ENCODE data around the gene EYA4.
"Not testable (repeated sequence)": the region's sequence is repeated elsewhere in the genome, so short reads cannot be mapped to it uniquely, and the experiment has no call there.

EYA4 gene

DNA sequence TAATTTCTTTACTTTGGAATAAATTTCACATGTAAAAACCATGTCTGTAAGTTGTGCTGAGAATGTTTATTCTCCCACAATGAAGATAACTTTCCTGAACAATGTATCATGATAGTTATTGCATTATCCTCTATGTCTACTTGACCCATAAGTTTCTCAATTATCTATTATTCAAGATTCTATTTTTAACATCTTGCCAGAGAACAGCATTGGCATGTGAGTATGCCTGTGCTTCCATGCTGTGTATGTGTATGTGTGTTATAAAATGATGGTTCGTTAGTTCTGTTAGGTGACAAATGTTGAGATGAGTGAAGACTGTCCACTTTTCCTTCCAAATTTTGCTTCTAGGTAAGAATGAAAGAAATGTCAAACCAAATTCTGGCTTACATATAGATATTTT, 111.9 kb downstream of the EYA4 start:
- no peak for DNase-seq

DNA sequence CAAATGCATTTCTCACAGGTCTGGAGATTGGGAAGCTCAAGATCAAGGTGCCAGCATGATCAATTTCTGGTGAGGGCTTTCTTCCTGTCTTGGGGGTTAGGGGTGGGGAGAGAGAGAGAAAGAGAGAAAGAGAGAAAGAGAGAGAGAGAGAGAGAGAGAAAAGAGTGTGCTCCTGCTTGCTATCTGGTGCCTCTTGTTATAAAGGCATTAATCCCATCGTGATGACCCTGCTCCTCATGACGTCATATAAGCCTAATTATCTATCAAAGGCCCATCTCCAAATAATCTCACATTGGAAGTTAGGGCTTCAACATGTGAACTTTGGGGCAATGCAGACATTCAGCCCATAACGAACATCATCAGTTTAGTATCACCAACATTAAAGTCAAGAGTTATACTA, 114.8 kb downstream of the EYA4 start:
- DNase-seq: no peak

DNA sequence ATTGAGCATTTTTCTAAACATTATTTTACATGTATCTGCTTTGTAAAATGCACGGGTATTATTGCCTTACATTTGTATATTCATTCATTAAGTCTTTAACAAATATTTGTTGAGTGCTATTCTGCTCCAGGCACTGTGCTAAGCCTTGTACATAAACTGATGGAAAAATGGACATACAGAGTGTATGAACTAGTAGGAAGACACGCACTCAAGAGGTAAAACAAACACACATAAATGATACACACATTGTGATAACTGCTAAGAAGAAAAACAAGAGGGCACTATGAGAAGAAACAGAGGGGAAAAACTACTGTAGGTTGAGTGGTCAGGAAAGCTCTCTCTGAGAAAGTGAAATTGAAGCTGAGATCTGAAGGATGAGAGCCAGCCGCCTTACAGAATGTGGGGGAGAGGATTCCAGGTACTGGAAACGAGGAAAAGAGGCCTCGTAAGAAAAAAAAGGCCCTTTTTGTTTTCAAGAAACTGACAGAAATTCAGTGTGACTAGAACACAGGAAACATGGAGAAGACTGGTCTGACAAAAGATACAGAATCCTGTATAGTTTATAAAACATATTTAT, 117.5 kb downstream of the EYA4 start:
- DNase-seq: no peak

DNA sequence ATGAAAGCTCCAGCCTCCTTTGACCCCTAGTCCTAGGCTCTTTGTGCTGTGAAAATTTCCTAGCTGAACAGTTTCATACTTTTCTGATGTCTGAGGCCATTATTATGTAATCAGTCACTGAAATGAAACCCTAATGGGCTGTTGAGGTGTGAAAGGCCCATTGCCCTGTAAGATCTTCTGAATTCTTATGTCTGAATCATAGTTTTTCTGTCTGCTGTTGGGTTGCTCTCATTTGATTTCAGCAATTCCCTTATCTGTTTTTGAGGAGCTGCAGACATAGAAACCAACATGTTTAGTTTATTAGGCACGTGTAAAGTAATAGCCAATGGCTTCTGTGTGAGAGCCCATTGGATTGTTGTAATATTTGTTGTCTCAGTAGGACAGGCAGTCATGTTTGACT, 118.1 kb downstream of the EYA4 start:
- no peak for DNase-seq

DNA sequence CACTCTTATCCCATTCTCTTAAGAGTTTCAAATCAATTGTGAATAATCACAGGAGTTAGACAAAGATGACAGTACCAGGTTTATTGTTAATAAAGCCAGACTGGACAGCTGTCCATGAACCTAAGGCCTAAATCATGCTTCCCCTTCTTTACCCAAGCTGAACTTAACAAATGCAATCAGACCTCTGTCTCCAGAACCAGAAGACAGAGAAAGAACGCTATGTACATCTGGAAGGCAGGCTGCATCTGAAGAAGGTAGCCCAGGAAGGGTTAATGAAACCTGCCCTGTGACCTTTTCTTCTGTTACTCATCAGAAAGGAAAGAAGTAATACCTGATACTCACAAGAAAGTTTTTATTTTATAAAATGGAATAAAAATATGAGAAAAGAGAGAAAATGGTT, 118.6 kb downstream of the EYA4 start:
- no peak for DNase-seq

DNA sequence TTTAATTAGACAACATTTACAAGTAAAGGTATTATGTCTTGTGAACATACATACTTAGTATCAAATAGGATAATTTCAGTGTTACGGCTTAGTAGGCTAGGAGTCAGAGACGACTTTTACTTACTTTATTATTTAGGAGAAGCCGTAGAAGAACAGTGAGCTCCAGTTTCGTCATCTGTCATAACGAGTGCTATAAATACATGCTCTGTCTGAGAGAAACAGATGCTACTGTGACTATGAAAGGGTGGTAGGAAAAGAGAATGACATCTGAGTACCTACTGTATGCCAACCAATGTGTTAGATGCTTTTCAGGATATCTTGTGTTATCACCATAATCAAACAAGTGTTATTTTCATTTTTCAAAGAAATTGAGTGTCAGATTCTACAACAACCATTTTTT, 119.0 kb downstream of the EYA4 start:
- DNase-seq: no peak

DNA sequence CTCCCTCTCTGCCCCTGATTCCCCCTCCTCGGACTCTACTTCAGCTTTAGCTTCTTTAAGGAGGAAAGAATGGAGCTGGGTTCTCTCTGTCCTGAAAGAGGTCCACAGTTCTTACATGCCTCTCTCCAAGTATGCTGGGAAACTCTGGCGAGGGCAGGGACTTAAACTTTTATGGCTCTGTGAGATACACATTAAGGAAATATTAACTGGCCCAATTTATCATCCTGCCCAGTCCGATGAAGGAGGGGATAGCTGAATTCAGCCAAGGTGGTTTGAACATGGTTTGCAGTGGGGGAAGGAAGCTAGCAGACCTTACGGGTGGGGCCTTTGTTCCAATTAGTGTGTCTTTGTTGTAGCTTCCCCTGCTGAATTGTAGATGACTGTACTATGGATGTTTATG, 121.7 kb downstream of the EYA4 start:
- DNase-seq: no peak

DNA sequence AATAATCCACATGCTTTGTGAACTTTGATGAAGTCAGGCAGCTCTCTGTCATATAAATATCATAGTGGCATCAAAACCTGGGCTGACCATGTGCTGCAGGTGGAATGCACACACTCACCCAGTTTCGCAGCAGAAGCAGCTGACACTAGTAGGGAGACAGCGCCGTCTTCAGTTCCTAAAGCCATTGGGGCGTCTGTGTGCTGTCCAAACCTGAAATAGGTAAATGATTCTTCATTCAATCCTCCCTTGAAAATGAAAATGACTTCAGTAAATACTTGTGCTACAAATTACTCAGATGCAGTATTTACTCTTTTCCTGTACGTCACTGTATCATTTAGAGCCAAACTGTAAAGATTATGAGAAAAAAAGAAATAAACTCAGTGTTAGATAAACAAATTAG, 127.5 kb downstream of the EYA4 start:
- no peak for DNase-seq

DNA sequence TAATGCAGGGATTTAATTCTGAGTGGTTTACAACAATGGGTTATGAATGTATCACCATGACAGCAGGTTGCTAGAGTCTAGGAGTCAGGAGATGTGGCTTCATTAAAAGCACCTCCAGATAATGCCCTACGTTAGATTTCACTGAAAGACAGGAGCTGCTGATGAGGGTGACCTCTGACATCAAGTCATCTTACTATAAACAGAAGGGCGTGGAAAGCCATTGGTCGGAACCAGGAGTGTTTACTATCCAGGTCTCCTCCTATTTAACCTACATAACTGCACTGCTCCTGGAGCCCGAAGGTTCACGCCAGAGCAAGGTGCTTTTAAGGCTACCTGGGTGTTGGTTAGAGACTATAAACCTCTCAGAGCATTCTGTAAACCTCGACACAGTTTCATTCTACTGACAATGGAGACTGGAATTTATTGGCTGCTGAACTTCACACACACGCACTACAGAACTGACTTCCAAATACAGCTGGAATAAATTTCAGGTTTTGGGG, 128.7 kb downstream of the EYA4 start:
- no peak for DNase-seq

DNA sequence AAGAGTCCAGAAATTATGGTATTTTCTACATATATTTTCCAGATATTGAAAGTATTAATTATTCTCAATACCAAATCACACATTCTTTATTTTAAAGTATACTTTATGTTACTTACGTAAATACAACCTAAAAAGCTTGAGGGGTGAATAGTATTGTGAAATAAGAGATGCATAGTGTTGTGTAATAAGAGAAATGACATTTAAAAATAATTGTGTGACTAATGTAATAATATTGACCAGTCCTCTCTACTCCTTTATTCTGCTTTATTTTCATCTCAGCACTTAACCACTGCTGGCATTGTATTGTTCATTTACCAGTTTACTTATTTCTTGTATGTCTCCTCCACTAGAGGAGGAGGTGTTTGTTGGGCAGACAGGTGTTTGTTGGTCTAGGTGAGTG, 135.6 kb downstream of the EYA4 start:
- DNase-seq: no peak

DNA sequence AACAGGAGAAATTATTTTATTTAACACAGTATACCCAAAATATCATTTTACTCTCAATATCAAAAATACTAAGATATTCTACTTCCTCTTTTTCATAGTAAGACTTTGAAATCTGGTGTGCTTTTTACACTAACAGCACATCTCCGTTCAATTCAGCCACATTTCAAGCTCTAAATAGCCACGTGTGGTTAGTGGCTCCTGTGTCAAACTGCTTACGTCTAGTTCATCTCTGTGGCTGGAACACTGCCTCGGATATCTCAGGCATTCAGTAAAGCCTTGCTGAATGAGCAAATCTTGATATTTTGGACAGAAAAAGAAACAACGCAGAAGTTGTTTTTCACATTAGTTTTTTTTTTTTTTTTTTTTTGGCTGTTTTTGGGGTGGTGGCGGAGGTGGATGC, 136.1 kb downstream of the EYA4 start:
- no peak for DNase-seq

DNA sequence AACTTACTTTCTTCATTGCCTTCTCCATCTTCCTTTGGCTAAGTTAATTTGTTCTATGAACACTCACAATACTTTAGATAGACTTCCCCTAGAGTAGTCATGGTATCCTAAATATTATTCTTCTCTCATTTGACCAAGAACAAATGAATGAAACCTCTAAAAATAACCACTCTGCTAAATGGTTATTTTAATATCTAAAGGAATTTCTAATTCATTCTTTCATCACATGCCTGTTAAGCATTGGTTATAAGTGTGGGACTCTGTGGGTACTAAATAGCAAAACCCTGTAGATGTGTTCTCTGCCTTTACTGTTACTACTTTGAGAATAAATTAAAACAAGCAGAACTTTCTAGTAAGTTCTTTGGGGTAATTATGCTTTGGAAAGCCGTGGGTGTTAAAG, 138.9 kb downstream of the EYA4 start:
- DNase-seq: no peak

DNA sequence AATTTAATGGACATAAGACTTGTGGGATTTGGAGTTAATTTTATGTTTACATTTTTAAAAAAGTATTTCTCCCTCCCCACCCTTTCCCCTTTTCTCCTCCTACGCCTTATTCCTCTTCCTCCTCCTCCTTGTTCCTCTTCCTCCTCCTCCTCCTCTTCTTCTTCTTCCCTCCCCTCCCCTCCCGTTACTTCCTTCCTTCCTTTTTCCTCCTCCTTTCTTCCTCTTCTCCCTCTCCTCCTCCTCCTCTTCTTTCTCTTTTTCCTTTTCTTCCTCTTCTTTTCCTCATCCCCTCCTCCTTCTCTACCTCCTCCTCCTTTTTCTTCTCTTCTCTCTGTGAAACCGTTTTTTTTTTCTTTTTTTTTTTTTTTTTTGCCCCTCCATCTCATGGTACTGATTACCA, 139.6 kb downstream of the EYA4 start:
- DNase-seq: no peak

DNA sequence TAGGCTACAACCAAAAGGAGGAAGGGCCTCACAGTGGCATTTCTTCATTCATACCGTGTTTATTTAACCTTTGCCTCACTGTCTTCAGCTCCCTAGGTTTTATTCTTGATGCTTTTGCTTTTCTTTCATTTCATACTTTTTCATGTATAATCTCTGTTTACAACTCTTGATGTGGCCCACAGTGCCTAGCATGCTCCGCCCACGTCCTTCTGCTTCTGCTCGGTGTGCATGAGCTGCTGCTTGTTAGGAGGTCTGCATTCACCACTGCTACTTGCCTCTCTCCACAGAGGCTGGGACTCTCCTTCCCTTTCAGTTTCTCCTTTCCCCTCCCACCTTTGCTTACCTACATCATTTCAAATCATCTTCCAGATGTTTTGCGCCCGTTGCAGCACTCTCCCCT, 147.6 kb downstream of the EYA4 start:
- no peak for DNase-seq

DNA sequence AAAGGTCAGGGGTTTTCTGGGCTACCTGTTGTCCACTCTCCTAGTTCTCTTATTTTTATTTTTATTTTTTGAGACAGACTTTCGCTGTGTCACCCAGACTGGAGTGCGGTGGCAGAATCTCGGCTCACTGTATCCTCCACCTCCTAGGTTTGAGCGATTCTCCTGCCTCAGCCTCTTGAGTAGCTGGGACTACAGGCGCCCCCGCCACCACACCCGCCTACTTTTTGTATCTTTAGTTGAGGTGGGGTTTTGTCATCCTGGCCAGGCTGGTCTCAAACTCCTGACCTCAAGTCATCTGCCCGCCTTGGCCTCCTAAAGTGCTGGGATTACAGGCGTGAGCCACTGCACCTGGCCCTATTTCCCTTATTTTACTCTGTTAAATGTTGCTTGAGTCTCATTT, 149.0 kb downstream of the EYA4 start:
- DNase-seq: no peak

DNA sequence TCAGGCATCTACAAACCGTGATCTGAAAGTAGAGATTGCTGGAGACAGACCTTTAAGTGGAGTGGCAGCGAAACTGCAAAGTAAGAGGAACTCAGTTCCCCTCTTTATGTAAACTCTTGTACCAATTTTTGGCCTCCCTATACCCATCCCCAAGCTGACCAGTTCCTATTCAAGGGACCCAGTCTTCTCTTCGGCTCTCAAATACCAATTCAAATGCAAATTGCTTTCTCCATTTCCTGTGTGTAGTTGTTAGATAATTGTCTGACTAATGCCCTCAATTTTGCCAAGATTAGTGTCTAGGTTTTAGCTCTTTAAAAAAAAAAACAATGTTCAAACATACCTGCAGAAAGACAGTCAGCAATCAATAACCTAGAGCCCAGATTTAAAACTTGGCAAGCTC, 150.9 kb downstream of the EYA4 start:
- no peak for DNase-seq

DNA sequence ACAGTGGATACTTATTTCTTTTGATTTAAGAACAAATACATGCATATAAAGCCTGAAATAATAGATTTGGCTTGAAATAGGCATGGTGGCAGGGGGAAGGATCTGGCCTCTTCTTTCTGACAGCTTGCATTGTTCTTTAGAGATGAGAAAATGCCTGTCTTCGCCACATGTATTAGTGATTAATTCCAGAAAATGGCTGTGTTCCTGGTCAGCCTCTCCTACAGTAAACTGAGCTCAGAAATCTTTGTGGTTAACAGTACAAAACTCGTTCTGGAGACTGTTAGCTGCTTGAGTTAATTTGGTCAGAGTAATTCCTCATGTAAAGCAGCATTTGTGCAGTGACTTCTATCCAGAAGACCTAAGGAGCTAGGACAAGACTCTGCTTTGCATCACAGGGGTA, 151.5 kb downstream of the EYA4 start:
- no peak for DNase-seq

DNA sequence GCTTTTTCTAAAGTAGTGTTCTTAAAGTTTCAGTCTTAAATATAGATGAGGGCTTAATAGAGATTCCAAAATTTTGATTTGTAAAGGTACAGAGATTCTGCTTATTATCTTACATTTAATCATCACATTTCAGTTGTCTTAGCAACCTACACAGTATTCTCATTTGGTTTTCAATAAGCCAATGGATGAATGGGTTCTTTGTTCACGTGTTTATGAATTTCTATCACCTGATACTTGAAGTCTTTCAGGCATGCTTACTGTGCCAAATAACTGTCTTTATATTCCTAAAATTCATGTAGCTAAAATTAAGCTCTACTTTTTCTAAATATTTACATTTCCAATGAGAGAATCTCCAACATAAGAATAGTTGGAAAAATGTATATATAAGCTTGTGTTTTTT, 152.7 kb downstream of the EYA4 start:
- no peak for DNase-seq

DNA sequence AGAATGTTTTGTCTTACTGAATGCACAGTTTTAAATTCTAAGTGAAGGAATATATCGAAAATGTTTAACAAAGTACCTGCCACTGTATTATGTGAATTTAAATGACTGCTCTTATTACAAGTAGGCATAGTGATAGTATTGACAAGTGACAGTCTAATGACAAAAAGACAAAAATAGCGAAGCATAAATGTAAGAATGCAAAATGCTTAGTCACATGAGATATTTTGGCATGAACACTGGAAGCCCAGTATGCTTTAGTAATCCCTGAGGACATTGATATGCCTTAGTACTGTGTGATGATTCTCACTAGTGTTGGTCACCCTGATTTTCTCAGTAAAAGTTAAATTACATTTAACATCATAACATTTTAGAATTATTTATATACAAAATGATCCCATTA, 153.5 kb downstream of the EYA4 start:
- DNase-seq: no peak

DNA sequence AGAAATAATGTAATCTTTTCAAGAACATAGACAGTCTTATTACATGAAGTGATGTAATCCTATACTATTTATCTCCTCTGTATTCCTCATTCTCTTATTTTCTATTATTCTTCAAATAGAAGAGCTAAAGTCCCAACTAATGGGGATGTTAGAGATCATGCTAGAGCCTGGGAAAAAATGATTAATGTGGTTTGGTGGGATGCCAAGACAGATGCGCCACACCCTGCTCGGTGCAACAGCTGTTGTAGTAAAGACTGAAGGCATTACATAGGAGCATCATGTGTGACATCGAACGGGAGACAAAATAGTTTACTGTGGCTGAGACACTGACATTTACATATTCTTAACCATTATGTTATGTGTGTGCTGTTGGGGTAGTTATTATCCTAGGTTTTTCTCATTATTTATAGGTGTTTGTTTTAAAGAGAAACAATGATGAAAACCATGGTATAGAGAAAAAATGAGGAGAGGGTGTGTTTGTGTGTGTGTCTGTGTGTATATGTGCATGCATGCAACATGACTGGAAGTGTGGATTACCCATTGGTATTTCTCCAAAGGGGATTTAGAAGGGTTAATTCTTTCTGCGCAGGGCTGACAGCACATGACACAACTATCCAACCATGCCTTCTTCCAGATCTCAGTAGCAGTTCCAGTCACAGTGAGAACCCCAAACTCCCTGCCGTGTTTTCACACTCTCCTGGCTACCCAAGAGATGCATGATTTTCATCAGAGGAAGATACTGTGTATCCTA, 155.3 kb downstream of the EYA4 start:
- DNase-seq: no peak

DNA sequence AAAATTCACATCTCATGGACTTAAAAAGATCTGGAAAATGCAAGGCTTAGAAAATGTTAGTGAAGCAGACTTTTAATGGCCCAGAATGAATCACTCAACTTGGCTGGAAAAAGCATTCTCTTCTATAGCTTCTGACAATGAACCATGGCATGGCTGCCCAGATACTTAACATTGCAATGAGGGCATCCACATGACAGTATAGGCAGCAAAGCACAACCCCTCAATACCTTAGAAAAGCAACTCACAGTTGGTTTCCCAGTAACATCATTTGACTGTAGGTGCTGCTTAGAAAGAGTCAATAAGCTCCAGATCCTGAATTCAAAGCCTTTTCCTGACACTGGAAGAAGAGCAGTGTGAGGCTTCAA, 155.8 kb downstream of the EYA4 start:
- DNase-seq: no peak

DNA sequence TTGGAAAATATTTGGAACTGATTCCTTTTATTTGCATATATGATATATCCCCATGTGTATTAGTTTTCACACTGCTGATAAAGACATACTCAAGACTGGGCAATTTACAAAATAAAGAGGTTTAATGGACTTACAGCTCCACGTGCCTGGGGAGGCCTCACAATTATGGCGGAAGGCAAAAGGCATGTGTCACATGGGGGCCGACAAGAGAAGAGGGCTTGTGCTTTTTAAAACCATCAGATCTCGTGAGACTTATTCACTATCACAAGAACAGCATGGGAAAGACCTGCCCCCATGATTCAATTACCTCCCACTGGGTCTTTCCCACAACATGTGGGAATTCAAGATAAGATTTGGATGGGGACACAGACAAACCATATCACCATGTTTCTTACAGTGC, 156.4 kb downstream of the EYA4 start:
- DNase-seq: not testable (repeated sequence)

DNA sequence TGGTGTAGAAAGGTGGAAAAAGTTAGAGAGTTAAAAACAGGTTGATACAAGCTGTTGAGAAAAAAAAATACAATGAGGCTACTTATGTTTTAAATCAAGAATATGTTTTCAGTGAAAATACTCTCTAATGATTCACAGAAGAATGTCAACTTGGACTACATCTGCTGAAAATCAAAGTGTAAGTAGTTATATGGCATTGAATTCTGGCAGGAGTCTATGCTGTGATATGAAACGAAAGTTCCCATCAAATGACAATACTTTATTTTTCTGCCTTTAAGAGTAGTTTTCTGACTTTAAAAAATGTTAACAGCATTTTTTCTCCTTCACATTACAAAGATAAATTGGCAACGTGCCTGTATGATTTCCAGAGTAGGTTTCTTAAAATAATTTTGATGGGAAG, 158.3 kb downstream of the EYA4 start:
- DNase-seq: no peak

DNA sequence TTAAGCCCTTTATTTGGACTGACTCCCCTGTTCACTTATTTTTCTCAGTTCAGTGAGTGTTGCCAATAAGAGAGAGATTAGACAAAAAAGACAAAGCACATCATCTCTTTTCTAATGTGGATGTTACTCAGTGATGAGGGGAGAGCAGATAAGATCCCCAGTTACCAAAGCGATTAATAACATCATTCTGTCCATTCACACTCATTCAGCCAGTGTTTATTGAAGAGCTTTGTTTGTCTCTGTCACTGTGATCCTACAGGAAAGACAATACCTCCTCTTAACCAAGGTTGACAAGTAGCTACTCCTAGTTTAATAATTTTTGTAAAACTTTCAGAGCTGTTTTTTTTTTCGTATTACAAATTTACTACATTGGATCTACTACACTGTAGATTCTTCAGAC, 163.0 kb downstream of the EYA4 start:
- DNase-seq: no peak

DNA sequence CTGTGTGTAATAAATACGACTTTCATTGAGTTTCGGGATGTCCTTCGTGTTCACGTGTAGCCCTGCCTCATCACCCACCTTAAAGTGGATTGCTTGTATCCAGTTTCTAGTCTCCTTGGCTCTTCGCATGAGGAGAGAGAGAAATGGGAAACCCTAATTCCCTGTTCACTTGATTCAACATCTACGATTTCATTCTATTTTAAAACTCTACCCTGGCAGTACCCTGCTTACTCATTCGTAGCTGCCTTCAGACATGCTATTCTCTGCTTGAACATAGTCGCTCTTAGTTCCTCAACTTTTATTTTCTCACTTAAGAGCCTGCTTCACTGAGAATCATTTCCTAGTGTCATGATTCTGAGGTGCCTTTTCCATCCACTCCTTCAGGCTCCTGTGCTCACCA, 163.6 kb downstream of the EYA4 start:
- no peak for DNase-seq

Measured in NCI-H1694 (cell line).